Skeletal muscle tissue (tissue), 5 donors: ENCODE measurements around the gene TMEM161B. TPM values are rescaled to one million over a fixed set of nuclear protein-coding genes. Genes with fewer than 3 reads are reported as not detected.

Source experiments
- H3K27ac ChIP-seq: one replicate; pipeline ENCODE4 v1.7.0; 2013; ENCODE audit warnings: mild to moderate bottlenecking, low read depth, low read length, inconsistent platforms
- H3K27me3 ChIP-seq, 3 donors: one replicate each; pipeline ENCODE4 v1.7.0; 2013; ENCODE audit warnings: low read length in 3 of 3; ENCODE audit not compliant: control insufficient read depth in 3 of 3, insufficient read depth in 3 of 3
- H3K36me3 ChIP-seq, 3 donors: one replicate each; pipeline ENCODE4 v1.7.0; 2013; ENCODE audit warnings: low read length in 3 of 3; ENCODE audit not compliant: control insufficient read depth in 3 of 3, insufficient read depth in 3 of 3
- H3K4me1 ChIP-seq, 3 donors: one replicate each; pipeline ENCODE4 v1.7.0; 2013; ENCODE audit warnings: low read length in 3 of 3, mild to moderate bottlenecking in 3 of 3; ENCODE audit not compliant: control insufficient read depth in 3 of 3, insufficient read depth in 3 of 3
- H3K4me3 ChIP-seq, 3 donors: one replicate each; pipeline ENCODE4 v1.7.0; 2013; ENCODE audit warnings: low read length in 3 of 3
- H3K9ac ChIP-seq, 3 donors: one replicate each; pipeline ENCODE4 v1.7.0; 2013; ENCODE audit warnings: low read length in 3 of 3, mild to moderate bottlenecking in 3 of 3, moderate library complexity in 2 of 3, low read depth in 1 of 3
- H3K9me3 ChIP-seq, 3 donors: one replicate each; pipeline ENCODE4 v1.7.0; 2013; ENCODE audit warnings: low read length in 3 of 3; ENCODE audit not compliant: control insufficient read depth in 3 of 3
- small RNA-seq: library from RNA; depleted of rRNA; stranded (forward); fragments of <200 nt; gene quantifications from one replicate; pipeline ENCODE3, GENCODE V24; 2014
- total RNA-seq: library from RNA; depleted of rRNA; stranded (reverse); fragments of >200 nt; gene quantifications from one replicate; pipeline ENCODE4 v1.2.3, GENCODE V29; 2014
- donor health status: Osteomylitis.

The TMEM161B gene
- total RNA-seq, 1 donor from 2014 or later: 15.7 TPM

DNA sequence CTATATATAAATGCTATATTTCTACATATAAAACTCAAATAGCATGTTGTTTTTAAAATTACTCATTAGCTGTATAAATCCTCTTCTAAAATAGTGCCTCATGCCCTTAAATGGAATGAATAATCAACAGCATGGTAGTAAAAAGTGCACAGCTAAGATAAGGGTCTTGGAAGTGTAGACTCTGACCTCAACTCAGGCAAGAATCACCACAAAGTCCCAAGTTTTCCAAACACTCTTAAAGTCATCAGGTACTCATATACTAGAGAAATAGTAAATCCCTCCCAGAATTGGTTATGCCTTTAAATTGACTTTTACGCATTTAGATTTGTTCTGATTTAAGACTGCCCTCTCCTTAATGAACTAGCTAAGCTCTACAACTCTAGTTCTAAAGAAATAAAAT lies 113.8 kb downstream of the TMEM161B start:
- Histone ChIP-seq H3K4me1 (no peaks in the 10 kb centered on the region), H3K36me3 (no peaks in the 10 kb centered on the region), H3K9ac (no peak overlapping the region), H3K4me3 (no peak overlapping the region), H3K27me3 (peaks cover 0 to 4% (median 0%) of the 10 kb centered on the region in 3 donors), H3K9me3 (no peaks in the 10 kb centered on the region), H3K27ac (no peak overlapping the region)

DNA sequence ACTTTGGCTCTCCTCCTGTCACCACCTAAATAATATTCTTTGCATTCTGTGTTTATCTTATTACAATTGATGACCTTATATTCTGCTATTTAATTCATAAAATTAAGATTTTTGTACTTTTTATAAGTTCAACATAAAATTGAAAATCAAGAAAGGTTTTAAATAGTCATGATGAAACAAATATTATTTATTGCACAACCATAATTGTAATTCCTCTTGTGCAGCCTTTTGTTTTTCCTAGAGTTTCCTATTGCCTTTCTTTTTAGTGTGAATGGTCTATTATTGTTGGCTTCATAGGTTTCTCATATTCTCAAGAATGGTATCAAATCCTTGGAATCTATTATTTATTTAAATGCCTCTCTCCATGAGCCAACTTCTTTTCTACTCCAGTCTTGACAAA lies 117.9 kb downstream of the TMEM161B start:
- Histone ChIP-seq H3K4me3 (no peak overlapping the region), H3K4me1 (no peaks in the 10 kb centered on the region), H3K36me3 (no peaks in the 10 kb centered on the region), H3K9me3 (no peaks in the 10 kb centered on the region), H3K9ac (no peak overlapping the region), H3K27me3 (peaks cover 6 to 10% (median 6%) of the 10 kb centered on the region in 3 donors), H3K27ac (no peak overlapping the region)

GRCh38 chr5:88145611-88146467 lies 122.8 kb downstream of the TMEM161B start:
- Histone ChIP-seq H3K9me3 (no peaks in the 10 kb centered on the region), H3K27me3 (peaks cover 44 to 49% (median 44%) of the 10 kb centered on the region in 3 donors), H3K4me3 (peak overlapping the region in 2 of 3 donors; percentile 24 to 49), H3K36me3 (no peaks in the 10 kb centered on the region), H3K4me1 (peaks cover 22 to 29% (median 27%) of the 10 kb centered on the region in 3 donors), H3K27ac (no peak overlapping the region), H3K9ac (no peak overlapping the region)

DNA sequence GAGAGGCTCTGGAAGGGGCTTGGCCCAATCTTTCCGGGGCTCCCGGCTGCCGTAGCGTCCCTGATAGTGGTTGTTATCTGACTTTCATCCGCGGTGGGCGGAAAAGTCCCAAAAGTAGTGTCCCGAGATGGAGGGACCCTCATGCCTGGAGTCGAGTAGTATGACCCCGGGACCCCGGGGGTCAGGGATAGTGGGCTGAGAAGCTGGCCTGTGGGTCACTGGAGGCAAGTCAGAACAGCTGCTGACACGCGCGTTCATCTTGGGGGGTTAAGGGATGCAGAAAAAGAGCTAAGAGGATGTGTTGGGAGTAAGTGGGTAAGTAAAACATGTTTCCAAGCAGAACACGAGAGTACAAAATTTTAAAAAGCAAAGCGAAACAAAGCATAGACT lies 123.4 kb downstream of the TMEM161B start:
- Histone ChIP-seq H3K4me1 (peaks cover 28 to 36% (median 33%) of the 10 kb centered on the region in 3 donors), H3K4me3 (peak overlapping the region in 1 of 3 donors; percentile 49)

More for the DNA sequence above, 123.4 kb downstream of the TMEM161B start:
- H3K9ac ChIP-seq: no peak overlapping the region
- H3K9me3 ChIP-seq: no peaks in the 10 kb centered on the region
- peaks cover 50 to 55% (median 50%) of the 10 kb centered on the region in 3 donors for H3K27me3 ChIP-seq
- H3K27ac ChIP-seq: no peak overlapping the region
- H3K36me3 ChIP-seq: no peaks in the 10 kb centered on the region

Small RNAs within 50 kb of the gene (small RNA-seq; reads per million reads assigned to genes)
- not detected for gene RNA5SP187
